ENCODE data around the gene STK32B.

Gene STK32B

GRCh38 chr4:5532100-5532499, 480.8 kb downstream of the STK32B start:
- no peak for DNase-seq (ENCODE audit: low read depth)

- no peak for DNase-seq (ENCODE audit: low read depth)
Observed at GRCh38 chr4:5539584-5539983, 488.3 kb downstream of the STK32B start.

GRCh38 chr4:5541169-5541568, 489.9 kb downstream of the STK32B start:
- no peak for DNase-seq (ENCODE audit: low read depth)

GRCh38 chr4:5543681-5544080, 492.4 kb downstream of the STK32B start:
- DNase-seq (ENCODE audit: low read depth) = no peak

- no peak for DNase-seq (ENCODE audit: low read depth)
Observed at GRCh38 chr4:5544762-5545161, 493.5 kb downstream of the STK32B start.

GRCh38 chr4:5545271-5545670, 494.0 kb downstream of the STK32B start:
- no peak for DNase-seq (ENCODE audit: low read depth)

- DNase-seq (ENCODE audit: low read depth) = no peak
Observed at GRCh38 chr4:5547651-5548249, 496.5 kb downstream of the STK32B start.

All from stimulated activated CD4-positive, alpha-beta T cell treated with anti-CD3 and anti-CD28 coated beads, Interleukin-2, amount 100 ng/mL, for 4 hours (primary cell).